Measurements from ENCODE around the gene B3GALNT2. TPM values are rescaled to one million over a fixed set of nuclear protein-coding genes. Genes with fewer than 3 reads are reported as not detected.

The B3GALNT2 gene
- polyA plus RNA-seq, 1 donor (not counting 4 experiments of a cell fraction or from before 2014, with no cell fraction given) = 30.5 TPM

DNA sequence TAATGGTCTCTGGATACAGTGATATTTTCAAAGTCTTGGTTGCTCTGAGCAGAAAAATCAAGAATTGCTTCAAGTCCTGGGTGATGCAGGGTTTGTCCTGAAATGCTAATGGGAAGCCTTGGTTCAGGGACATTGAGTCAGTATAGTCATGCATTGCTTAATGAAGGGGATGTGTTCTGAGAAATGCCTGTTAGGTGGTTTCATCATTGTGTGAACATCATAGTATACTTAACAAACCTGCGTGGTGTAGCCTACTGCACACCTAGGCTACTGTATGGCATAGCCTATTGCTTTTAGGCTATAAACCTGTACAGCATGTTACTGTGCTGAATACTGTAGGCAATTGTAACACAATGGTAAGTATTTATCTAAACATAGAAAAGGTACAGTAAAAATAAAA lies 100.7 kb downstream of the B3GALNT2 start:
- Histone ChIP-seq H3K4me2 (ENCODE audit: control insufficient read depth, extremely low read depth, insufficient read depth, low read depth, low read length) (no peak overlapping the region), H3K27me3 (ENCODE audit: control insufficient read depth, extremely low read depth, insufficient read depth, low read length) (no peaks in the 10 kb centered on the region), H2AFZ (ENCODE audit: control insufficient read depth, low read length) (no peak overlapping the region), H3K4me1 (ENCODE audit: control insufficient read depth, extremely low read depth, insufficient read depth, low read length) (peaks cover 24% of the 10 kb centered on the region), H3K27ac (ENCODE audit: control insufficient read depth, insufficient read depth, low read length) (peak overlapping the region; percentile 8), H3K79me2 (ENCODE audit: control insufficient read depth, insufficient read depth, low read length) (peaks cover 18% of the 10 kb centered on the region), H3K9me3 (ENCODE audit: control insufficient read depth, low read depth, low read length) (no peaks in the 10 kb centered on the region), H3K36me3 (ENCODE audit: control insufficient read depth in 2 of 2, extremely low read depth in 1 of 2, insufficient read depth in 2 of 2, low read length in 2 of 2) (no peaks in the 10 kb centered on the region), H3K9me1 (ENCODE audit: control insufficient read depth, extremely low read depth, insufficient read depth, low read length) (no peaks in the 10 kb centered on the region), H3K4me3 (ENCODE audit: control insufficient read depth in 2 of 3, extremely low read depth in 1 of 3, insufficient read depth in 2 of 3, low read depth in 1 of 3, low read length in 3 of 3) (no peak overlapping the region), H4K20me1 (ENCODE audit: control insufficient read depth, extremely low read depth, insufficient read depth, low read length) (no peaks in the 10 kb centered on the region), H3K9ac (ENCODE audit: control insufficient read depth, extremely low read depth, insufficient read depth, low read length) (no peak overlapping the region)
- FAIRE-seq (no peak), DNase-seq (ENCODE audit: low read depth, low spot score) (no peak)
- no peak for TF ChIP-seq EZH2 (IDR thresholded peaks at IDR 0.05; ENCODE audit: low read length)
- TF ChIP-seq, protein P1, sequence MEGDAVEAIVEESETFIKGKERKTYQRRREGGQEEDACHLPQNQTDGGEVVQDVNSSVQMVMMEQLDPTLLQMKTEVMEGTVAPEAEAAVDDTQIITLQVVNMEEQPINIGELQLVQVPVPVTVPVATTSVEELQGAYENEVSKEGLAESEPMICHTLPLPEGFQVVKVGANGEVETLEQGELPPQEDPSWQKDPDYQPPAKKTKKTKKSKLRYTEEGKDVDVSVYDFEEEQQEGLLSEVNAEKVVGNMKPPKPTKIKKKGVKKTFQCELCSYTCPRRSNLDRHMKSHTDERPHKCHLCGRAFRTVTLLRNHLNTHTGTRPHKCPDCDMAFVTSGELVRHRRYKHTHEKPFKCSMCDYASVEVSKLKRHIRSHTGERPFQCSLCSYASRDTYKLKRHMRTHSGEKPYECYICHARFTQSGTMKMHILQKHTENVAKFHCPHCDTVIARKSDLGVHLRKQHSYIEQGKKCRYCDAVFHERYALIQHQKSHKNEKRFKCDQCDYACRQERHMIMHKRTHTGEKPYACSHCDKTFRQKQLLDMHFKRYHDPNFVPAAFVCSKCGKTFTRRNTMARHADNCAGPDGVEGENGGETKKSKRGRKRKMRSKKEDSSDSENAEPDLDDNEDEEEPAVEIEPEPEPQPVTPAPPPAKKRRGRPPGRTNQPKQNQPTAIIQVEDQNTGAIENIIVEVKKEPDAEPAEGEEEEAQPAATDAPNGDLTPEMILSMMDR (optimal IDR thresholded peaks at IDR 0.05 in 1 of 3, IDR thresholded peaks at IDR 0.05 in 1 of 3, conservative IDR thresholded peaks at IDR 0.05 in 1 of 3; ENCODE audit: extremely low read depth in 1 of 3, insufficient read depth in 2 of 3, low read length in 3 of 3) = no peak
- dilution Hi-C loops (cut with MboI; ENCODE audit: extremely low pct_ligation_motif_present, low sequenced_read_pairs) = no loop called here

DNA sequence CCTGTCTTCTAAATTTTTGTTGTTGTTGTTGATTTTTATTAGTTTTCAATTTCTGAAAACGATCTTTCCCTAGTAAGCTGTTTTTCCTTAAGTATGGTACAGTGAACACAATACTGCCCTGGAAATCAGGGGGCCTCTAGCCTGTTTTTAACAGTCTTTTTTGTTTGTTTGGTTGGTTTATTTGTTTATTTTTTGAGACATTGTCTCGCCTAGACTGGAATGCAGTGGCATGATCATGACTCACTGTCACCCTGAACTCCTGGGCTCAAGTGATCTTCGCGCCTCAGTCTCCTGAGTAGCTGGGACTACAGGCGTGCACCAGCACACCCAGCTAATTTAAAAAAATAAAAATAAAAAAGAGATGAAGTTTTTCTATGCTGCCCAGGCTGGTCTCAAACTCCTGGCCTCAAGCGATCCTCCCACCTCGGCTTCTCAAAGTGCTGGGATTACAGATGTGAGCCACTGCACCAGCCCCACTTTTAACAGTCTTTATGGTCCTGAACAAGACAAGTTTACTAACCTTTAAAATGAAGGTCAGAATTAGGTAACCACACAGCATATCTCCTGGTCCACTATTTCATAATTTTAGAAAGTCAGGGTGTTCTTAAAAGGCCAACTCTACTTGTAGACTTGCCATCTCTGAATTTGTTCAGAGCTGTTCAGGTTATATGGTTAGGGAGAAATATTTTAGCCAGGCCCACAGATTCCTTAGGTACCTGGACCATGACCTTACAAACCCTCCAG lies 101.6 kb downstream of the B3GALNT2 start:
- H3K36me3 ChIP-seq (ENCODE audit: control insufficient read depth in 2 of 2, extremely low read depth in 1 of 2, insufficient read depth in 2 of 2, low read length in 2 of 2) = no peaks in the 10 kb centered on the region
- no peaks in the 10 kb centered on the region for H4K20me1 ChIP-seq (ENCODE audit: control insufficient read depth, extremely low read depth, insufficient read depth, low read length)
- TF ChIP-seq, protein P1 (optimal IDR thresholded peaks at IDR 0.05 in 1 of 3, IDR thresholded peaks at IDR 0.05 in 1 of 3, conservative IDR thresholded peaks at IDR 0.05 in 1 of 3; ENCODE audit: extremely low read depth in 1 of 3, insufficient read depth in 2 of 3, low read length in 3 of 3) = no peak
- TF ChIP-seq EZH2 (IDR thresholded peaks at IDR 0.05; ENCODE audit: low read length) = no peak
- H3K9me3 ChIP-seq (ENCODE audit: control insufficient read depth, low read depth, low read length) = no peaks in the 10 kb centered on the region
- H3K27ac ChIP-seq (ENCODE audit: control insufficient read depth, insufficient read depth, low read length) = no peak overlapping the region
- no peak overlapping the region for H2AFZ ChIP-seq (ENCODE audit: control insufficient read depth, low read length)
- H3K9me1 ChIP-seq (ENCODE audit: control insufficient read depth, extremely low read depth, insufficient read depth, low read length) = no peaks in the 10 kb centered on the region
- no peak overlapping the region for H3K4me3 ChIP-seq (ENCODE audit: control insufficient read depth in 2 of 3, extremely low read depth in 1 of 3, insufficient read depth in 2 of 3, low read depth in 1 of 3, low read length in 3 of 3)
- no peak for DNase-seq (ENCODE audit: low read depth, low spot score)
- H3K79me2 ChIP-seq (ENCODE audit: control insufficient read depth, insufficient read depth, low read length) = peaks cover 18% of the 10 kb centered on the region
- no peak overlapping the region for H3K9ac ChIP-seq (ENCODE audit: control insufficient read depth, extremely low read depth, insufficient read depth, low read length)
- dilution Hi-C loops (cut with MboI; ENCODE audit: extremely low pct_ligation_motif_present, low sequenced_read_pairs) = no loop called here
- no peak for FAIRE-seq
- no peaks in the 10 kb centered on the region for H3K27me3 ChIP-seq (ENCODE audit: control insufficient read depth, extremely low read depth, insufficient read depth, low read length)
- no peak overlapping the region for H3K4me2 ChIP-seq (ENCODE audit: control insufficient read depth, extremely low read depth, insufficient read depth, low read depth, low read length)
- H3K4me1 ChIP-seq (ENCODE audit: control insufficient read depth, extremely low read depth, insufficient read depth, low read length) = peaks cover 31% of the 10 kb centered on the region
